ENCODE measurements around the gene MED16. TPM values are rescaled to one million over a fixed set of nuclear protein-coding genes. Genes with fewer than 3 reads are reported as not detected.

The MED16 gene
- total and polyA plus RNA-seq, 2 of the 13 experiments (the other 11 are each of a cell fraction or from before 2014, with no cell fraction given), result 13.3 to 14.8 TPM

DNA sequence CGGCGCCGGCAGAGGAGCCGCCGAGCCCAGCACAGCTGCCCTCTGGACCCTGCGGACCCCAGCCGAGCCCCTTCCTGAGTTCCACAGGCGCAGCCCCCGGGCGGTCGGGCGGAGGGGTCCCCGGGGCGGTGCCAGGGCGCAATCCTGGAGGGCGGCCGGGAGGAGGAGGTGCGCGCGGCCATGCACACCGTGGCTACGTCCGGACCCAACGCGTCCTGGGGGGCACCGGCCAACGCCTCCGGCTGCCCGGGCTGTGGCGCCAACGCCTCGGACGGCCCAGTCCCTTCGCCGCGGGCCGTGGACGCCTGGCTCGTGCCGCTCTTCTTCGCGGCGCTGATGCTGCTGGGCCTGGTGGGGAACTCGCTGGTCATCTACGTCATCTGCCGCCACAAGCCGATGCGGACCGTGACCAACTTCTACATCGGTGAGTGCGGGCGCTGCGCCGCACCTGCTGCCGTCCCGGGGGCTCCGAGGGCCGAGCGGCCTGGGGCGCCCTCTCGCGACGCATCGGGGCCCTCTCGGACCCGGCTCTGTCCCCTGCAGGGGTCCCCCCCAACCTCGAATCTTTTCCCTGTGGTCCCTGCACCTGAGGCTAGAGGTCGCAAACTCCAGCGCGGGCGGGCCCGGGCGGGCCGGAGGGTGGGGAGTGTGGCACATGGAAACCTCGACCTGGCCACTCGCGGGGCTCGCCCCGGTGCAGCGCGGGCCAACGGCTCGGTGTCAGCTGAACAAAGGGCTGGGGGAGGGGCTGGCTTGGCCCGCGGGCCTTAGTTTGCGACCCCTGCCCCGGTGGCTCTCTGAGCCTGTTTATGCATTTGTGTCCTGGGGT, 24.6 kb upstream of the MED16 start, which contains the start of gene KISS1R (continued):
- no peak for TF ChIP-seq NCOA1 (CRISPR knock-in tag; IDR thresholded peaks at IDR 0.05)
- TF ChIP-seq, protein P1, sequence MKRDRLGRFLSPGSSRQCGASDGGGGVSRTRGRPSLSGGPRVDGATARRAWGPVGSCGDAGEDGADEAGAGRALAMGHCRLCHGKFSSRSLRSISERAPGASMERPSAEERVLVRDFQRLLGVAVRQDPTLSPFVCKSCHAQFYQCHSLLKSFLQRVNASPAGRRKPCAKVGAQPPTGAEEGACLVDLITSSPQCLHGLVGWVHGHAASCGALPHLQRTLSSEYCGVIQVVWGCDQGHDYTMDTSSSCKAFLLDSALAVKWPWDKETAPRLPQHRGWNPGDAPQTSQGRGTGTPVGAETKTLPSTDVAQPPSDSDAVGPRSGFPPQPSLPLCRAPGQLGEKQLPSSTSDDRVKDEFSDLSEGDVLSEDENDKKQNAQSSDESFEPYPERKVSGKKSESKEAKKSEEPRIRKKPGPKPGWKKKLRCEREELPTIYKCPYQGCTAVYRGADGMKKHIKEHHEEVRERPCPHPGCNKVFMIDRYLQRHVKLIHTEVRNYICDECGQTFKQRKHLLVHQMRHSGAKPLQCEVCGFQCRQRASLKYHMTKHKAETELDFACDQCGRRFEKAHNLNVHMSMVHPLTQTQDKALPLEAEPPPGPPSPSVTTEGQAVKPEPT (CRISPR knock-in tag; IDR thresholded peaks at IDR 0.05; ENCODE audit: low read depth), result 0 out of 2 replicates have a peak, but pooled peaks have one; percentile 41
- 0 out of 2 replicates have a peak, but pooled peaks have one; percentile 79 for TF ChIP-seq SRY (CRISPR knock-in tag; IDR thresholded peaks at IDR 0.05)
- TF ChIP-seq TBX3 (IDR thresholded peaks at IDR 0.05; ENCODE audit: borderline replicate concordance), result no peak
- TF ChIP-seq, protein P2, sequence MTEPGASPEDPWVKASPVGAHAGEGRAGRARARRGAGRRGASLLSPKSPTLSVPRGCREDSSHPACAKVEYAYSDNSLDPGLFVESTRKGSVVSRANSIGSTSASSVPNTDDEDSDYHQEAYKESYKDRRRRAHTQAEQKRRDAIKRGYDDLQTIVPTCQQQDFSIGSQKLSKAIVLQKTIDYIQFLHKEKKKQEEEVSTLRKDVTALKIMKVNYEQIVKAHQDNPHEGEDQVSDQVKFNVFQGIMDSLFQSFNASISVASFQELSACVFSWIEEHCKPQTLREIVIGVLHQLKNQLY (CRISPR knock-in tag; IDR thresholded peaks at IDR 0.05), result 0 out of 2 replicates have a peak, but pooled peaks have one; percentile 21
- no peak for TF ChIP-seq THYN1 (CRISPR knock-in tag; IDR thresholded peaks at IDR 0.05; ENCODE audit: borderline replicate concordance, low read depth)
- TF ChIP-seq ZFP62 (CRISPR knock-in tag; IDR thresholded peaks at IDR 0.05), result no peak
- peak; percentile 88; the same call in 1 of the 2 replicates for TF ChIP-seq MXD4 (CRISPR knock-in tag; IDR thresholded peaks at IDR 0.05)
- TF ChIP-seq ZNF34 (CRISPR knock-in tag; IDR thresholded peaks at IDR 0.05; ENCODE audit: borderline replicate concordance), result no peak
- TF ChIP-seq GPN1 (CRISPR knock-in tag; IDR thresholded peaks at IDR 0.05; ENCODE audit: borderline replicate concordance), result no peak
- TF ChIP-seq ZNF441 (CRISPR knock-in tag; IDR thresholded peaks at IDR 0.05; ENCODE audit: borderline replicate concordance), result peak; percentile 14; the same call in 1 of the 2 replicates
- peak; percentile 59; the same call in 1 of the 2 replicates for TF ChIP-seq ZBTB1 (CRISPR knock-in tag; IDR thresholded peaks at IDR 0.05; ENCODE audit: borderline replicate concordance)
- TF ChIP-seq CEBPG (CRISPR knock-in tag; IDR thresholded peaks at IDR 0.05), result no peak
- TF ChIP-seq ZNF296 (CRISPR knock-in tag; conservative IDR thresholded peaks at IDR 0.05), result no peak
- no peak for TF ChIP-seq ZNF33B (CRISPR knock-in tag; IDR thresholded peaks at IDR 0.05)
- no peak for TF ChIP-seq RFX1 (IDR thresholded peaks at IDR 0.05)
- TF ChIP-seq, protein P3, sequence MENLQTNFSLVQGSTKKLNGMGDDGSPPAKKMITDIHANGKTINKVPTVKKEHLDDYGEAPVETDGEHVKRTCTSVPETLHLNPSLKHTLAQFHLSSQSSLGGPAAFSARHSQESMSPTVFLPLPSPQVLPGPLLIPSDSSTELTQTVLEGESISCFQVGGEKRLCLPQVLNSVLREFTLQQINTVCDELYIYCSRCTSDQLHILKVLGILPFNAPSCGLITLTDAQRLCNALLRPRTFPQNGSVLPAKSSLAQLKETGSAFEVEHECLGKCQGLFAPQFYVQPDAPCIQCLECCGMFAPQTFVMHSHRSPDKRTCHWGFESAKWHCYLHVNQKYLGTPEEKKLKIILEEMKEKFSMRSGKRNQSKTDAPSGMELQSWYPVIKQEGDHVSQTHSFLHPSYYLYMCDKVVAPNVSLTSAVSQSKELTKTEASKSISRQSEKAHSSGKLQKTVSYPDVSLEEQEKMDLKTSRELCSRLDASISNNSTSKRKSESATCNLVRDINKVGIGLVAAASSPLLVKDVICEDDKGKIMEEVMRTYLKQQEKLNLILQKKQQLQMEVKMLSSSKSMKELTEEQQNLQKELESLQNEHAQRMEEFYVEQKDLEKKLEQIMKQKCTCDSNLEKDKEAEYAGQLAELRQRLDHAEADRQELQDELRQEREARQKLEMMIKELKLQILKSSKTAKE (CRISPR knock-in tag; IDR thresholded peaks at IDR 0.05; ENCODE audit: borderline replicate concordance), result peak; percentile 30; the same call in 1 of the 2 replicates
- TF ChIP-seq ZMAT3 (CRISPR knock-in tag; conservative IDR thresholded peaks at IDR 0.05), result peak; percentile 81; the same call in 1 of the 2 replicates
- no peak for TF ChIP-seq U2AF2 (IDR thresholded peaks at IDR 0.05; ENCODE audit: low read depth, low read length)
- peak; percentile 6; the same call in 1 of the 2 replicates for TF ChIP-seq DPF2 (CRISPR knock-in tag; IDR thresholded peaks at IDR 0.05; ENCODE audit: borderline replicate concordance, low read depth)
- TF ChIP-seq RARG (CRISPR knock-in tag; IDR thresholded peaks at IDR 0.05; ENCODE audit: low read depth), result no peak
- no peak for TF ChIP-seq RBAK (CRISPR knock-in tag; IDR thresholded peaks at IDR 0.05)
- TF ChIP-seq, protein P4, sequence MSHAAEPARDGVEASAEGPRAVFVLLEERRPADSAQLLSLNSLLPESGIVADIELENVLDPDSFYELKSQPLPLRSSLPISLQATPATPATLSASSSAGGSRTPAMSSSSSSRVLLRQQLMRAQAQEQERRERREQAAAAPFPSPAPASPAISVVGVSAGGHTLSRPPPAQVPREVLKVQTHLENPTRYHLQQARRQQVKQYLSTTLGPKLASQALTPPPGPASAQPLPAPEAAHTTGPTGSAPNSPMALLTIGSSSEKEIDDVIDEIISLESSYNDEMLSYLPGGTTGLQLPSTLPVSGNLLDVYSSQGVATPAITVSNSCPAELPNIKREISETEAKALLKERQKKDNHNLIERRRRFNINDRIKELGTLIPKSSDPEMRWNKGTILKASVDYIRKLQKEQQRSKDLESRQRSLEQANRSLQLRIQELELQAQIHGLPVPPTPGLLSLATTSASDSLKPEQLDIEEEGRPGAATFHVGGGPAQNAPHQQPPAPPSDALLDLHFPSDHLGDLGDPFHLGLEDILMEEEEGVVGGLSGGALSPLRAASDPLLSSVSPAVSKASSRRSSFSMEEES (CRISPR knock-in tag; IDR thresholded peaks at IDR 0.05), result 0 out of 2 replicates have a peak, but pooled peaks have one; percentile 19
- no peak for TF ChIP-seq BRD4 (CRISPR knock-in tag; IDR thresholded peaks at IDR 0.05)
- peak; percentile 67; the same call in 1 of the 2 replicates for TF ChIP-seq ZNF451 (CRISPR knock-in tag; IDR thresholded peaks at IDR 0.05)
